ENCODE measurements around the gene ELOF1.

Gene ELOF1

DNA sequence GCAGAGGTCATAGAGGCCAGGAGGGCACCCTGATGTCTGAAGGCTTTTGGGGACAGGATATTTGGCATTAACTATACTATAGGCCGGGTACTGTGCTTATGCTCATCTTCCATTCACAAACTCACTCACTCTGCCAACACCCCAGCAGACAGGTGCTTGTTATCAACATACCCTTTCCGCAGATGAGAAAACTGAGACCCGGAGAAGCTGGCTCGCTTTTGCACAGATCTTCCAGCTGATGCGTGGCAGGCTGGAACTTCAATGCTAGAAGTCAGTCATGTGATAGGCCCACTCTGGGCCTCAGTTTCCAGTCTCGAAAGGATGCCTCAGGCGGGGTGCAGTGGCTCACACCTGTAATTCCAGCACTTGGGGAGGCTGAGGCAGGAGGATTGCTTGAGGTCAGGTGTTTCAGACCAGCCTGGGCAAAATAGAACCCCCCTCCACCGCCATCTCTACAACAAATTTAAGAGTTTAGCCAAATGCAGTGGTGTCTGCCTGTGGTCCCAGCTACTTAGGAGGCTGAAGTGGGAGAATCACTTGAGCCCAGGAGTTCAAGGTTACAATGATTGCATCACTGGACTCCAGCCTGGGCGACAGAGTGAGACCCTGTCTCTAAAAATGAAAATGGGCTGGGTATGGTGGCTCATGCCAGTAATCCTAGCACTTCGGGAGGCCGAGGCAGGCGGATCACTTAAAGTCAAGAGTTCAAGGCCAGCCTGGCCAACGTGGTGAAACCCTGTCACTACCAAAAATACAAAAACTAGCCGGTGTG, 10.9 kb downstream of the ELOF1 start (continued):
- TF ChIP-seq ZNF610 (tag by site-specific recombination; IDR thresholded peaks at IDR 0.05; ENCODE audit: borderline replicate concordance) (no peak), ZNF843 (tag by site-specific recombination; IDR thresholded peaks at IDR 0.05) (no peak), ZNF138 (tag by site-specific recombination; IDR thresholded peaks at IDR 0.05; ENCODE audit: borderline replicate concordance) (no peak), ZNF660 (tag by site-specific recombination; IDR thresholded peaks at IDR 0.05) (no peak)
- TF ChIP-seq, protein P1, sequence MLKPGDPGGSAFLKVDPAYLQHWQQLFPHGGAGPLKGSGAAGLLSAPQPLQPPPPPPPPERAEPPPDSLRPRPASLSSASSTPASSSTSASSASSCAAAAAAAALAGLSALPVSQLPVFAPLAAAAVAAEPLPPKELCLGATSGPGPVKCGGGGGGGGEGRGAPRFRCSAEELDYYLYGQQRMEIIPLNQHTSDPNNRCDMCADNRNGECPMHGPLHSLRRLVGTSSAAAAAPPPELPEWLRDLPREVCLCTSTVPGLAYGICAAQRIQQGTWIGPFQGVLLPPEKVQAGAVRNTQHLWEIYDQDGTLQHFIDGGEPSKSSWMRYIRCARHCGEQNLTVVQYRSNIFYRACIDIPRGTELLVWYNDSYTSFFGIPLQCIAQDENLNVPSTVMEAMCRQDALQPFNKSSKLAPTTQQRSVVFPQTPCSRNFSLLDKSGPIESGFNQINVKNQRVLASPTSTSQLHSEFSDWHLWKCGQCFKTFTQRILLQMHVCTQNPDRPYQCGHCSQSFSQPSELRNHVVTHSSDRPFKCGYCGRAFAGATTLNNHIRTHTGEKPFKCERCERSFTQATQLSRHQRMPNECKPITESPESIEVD (tag by site-specific recombination; IDR thresholded peaks at IDR 0.05) = no peak

DNA sequence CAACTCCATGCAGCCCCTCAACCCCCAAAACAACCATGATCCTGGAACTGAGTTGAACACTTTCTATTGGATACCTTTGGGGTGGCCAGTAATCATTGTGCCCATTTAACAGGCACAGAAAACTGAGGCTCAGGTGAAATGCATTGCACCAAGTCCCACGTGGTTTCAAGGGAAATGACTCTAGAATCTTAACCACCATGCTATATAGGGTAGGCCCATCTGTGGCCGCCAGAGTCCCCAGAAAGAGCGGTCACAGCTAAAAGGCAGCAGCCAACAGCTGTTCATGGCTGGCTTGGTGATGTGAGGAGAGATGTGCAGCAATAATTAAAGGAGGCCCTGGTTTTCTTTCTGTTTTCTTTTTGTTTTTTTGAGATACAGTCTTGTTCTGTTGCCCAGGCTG, 17.8 kb downstream of the ELOF1 start:
- ChIA-PET POLR2A (no interaction called here), CTCF (interaction anchor here (0.6 kb wide), 1 partner anchor 93 kb away, joined by 3 read pairs; no protein-coding TSS in a partner anchor)
- Histone ChIP-seq H3K4me3 (ENCODE audit: low read depth, low read length) (no peak overlapping the region), H3K27ac (ENCODE audit: extremely low read depth, low read depth, low read length) (no peak overlapping the region), H3K36me3 (ENCODE audit: control insufficient read depth in 2 of 2, insufficient read depth in 1 of 2, low read length in 2 of 2) (no peaks in the 10 kb centered on the region), H3K9me3 (ENCODE audit: control insufficient read depth, insufficient read depth, low read depth, low read length) (no peaks in the 10 kb centered on the region), H3K4me1 (ENCODE audit: control insufficient read depth, insufficient read depth, low read length) (no peaks in the 10 kb centered on the region)
- TF ChIP-seq ZNF701 (tag by site-specific recombination; IDR thresholded peaks at IDR 0.05) = no peak
- no peak for TF ChIP-seq ZNF292 (tag by site-specific recombination; IDR thresholded peaks at IDR 0.05; ENCODE audit: borderline replicate concordance, low read depth)
- TF ChIP-seq ZNF132 (tag by site-specific recombination; IDR thresholded peaks at IDR 0.05; ENCODE audit: borderline replicate concordance) = no peak
- no peak for TF ChIP-seq SP7 (tag by site-specific recombination; IDR thresholded peaks at IDR 0.05)
- TF ChIP-seq ZNF324 (tag by site-specific recombination; IDR thresholded peaks at IDR 0.05) = no peak
- no peak for TF ChIP-seq BCL11B (tag by site-specific recombination; IDR thresholded peaks at IDR 0.05; ENCODE audit: low read depth)
- TF ChIP-seq, protein P2, sequence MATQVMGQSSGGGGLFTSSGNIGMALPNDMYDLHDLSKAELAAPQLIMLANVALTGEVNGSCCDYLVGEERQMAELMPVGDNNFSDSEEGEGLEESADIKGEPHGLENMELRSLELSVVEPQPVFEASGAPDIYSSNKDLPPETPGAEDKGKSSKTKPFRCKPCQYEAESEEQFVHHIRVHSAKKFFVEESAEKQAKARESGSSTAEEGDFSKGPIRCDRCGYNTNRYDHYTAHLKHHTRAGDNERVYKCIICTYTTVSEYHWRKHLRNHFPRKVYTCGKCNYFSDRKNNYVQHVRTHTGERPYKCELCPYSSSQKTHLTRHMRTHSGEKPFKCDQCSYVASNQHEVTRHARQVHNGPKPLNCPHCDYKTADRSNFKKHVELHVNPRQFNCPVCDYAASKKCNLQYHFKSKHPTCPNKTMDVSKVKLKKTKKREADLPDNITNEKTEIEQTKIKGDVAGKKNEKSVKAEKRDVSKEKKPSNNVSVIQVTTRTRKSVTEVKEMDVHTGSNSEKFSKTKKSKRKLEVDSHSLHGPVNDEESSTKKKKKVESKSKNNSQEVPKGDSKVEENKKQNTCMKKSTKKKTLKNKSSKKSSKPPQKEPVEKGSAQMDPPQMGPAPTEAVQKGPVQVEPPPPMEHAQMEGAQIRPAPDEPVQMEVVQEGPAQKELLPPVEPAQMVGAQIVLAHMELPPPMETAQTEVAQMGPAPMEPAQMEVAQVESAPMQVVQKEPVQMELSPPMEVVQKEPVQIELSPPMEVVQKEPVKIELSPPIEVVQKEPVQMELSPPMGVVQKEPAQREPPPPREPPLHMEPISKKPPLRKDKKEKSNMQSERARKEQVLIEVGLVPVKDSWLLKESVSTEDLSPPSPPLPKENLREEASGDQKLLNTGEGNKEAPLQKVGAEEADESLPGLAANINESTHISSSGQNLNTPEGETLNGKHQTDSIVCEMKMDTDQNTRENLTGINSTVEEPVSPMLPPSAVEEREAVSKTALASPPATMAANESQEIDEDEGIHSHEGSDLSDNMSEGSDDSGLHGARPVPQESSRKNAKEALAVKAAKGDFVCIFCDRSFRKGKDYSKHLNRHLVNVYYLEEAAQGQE (tag by site-specific recombination; IDR thresholded peaks at IDR 0.05) = no peak
- TF ChIP-seq, protein P3, sequence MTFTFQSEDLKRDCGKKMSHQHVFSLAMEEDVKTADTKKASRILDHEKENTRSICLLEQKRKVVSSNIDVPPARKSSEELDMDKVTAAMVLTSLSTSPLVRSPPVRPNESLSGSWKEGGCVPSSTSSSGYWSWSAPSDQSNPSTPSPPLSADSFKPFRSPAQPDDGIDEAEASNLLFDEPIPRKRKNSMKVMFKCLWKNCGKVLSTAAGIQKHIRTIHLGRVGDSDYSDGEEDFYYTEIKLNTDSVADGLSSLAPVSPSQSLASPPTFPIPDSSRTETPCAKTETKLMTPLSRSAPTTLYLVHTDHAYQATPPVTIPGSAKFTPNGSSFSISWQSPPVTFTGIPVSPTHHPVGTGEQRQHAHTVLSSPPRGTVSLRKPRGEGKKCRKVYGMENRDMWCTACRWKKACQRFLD (tag by site-specific recombination; IDR thresholded peaks at IDR 0.05) = no peak
- TF ChIP-seq ZBTB8A (tag by site-specific recombination; IDR thresholded peaks at IDR 0.05) = no peak
- TF ChIP-seq OVOL3 (tag by site-specific recombination; IDR thresholded peaks at IDR 0.05) = no peak
- no peak for TF ChIP-seq ZXDB (tag by site-specific recombination; IDR thresholded peaks at IDR 0.05)
- no peak for TF ChIP-seq ZNF202 (tag by site-specific recombination; IDR thresholded peaks at IDR 0.05; ENCODE audit: borderline replicate concordance)
- TF ChIP-seq, protein P4, sequence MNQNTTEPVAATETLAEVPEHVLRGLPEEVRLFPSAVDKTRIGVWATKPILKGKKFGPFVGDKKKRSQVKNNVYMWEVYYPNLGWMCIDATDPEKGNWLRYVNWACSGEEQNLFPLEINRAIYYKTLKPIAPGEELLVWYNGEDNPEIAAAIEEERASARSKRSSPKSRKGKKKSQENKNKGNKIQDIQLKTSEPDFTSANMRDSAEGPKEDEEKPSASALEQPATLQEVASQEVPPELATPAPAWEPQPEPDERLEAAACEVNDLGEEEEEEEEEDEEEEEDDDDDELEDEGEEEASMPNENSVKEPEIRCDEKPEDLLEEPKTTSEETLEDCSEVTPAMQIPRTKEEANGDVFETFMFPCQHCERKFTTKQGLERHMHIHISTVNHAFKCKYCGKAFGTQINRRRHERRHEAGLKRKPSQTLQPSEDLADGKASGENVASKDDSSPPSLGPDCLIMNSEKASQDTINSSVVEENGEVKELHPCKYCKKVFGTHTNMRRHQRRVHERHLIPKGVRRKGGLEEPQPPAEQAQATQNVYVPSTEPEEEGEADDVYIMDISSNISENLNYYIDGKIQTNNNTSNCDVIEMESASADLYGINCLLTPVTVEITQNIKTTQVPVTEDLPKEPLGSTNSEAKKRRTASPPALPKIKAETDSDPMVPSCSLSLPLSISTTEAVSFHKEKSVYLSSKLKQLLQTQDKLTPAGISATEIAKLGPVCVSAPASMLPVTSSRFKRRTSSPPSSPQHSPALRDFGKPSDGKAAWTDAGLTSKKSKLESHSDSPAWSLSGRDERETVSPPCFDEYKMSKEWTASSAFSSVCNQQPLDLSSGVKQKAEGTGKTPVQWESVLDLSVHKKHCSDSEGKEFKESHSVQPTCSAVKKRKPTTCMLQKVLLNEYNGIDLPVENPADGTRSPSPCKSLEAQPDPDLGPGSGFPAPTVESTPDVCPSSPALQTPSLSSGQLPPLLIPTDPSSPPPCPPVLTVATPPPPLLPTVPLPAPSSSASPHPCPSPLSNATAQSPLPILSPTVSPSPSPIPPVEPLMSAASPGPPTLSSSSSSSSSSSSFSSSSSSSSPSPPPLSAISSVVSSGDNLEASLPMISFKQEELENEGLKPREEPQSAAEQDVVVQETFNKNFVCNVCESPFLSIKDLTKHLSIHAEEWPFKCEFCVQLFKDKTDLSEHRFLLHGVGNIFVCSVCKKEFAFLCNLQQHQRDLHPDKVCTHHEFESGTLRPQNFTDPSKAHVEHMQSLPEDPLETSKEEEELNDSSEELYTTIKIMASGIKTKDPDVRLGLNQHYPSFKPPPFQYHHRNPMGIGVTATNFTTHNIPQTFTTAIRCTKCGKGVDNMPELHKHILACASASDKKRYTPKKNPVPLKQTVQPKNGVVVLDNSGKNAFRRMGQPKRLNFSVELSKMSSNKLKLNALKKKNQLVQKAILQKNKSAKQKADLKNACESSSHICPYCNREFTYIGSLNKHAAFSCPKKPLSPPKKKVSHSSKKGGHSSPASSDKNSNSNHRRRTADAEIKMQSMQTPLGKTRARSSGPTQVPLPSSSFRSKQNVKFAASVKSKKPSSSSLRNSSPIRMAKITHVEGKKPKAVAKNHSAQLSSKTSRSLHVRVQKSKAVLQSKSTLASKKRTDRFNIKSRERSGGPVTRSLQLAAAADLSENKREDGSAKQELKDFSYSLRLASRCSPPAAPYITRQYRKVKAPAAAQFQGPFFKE (tag by site-specific recombination; IDR thresholded peaks at IDR 0.05; ENCODE audit: borderline replicate concordance) = no peak
- no peak for TF ChIP-seq ZFP3 (tag by site-specific recombination; IDR thresholded peaks at IDR 0.05; ENCODE audit: low read depth)
- no peak for TF ChIP-seq ZNF423 (tag by site-specific recombination; IDR thresholded peaks at IDR 0.05)
- TF ChIP-seq, protein P5, sequence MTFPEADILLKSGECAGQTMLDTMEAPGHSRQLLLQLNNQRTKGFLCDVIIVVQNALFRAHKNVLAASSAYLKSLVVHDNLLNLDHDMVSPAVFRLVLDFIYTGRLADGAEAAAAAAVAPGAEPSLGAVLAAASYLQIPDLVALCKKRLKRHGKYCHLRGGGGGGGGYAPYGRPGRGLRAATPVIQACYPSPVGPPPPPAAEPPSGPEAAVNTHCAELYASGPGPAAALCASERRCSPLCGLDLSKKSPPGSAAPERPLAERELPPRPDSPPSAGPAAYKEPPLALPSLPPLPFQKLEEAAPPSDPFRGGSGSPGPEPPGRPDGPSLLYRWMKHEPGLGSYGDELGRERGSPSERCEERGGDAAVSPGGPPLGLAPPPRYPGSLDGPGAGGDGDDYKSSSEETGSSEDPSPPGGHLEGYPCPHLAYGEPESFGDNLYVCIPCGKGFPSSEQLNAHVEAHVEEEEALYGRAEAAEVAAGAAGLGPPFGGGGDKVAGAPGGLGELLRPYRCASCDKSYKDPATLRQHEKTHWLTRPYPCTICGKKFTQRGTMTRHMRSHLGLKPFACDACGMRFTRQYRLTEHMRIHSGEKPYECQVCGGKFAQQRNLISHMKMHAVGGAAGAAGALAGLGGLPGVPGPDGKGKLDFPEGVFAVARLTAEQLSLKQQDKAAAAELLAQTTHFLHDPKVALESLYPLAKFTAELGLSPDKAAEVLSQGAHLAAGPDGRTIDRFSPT (tag by site-specific recombination; IDR thresholded peaks at IDR 0.05) = no peak
- no peak for TF ChIP-seq ZNF660 (tag by site-specific recombination; IDR thresholded peaks at IDR 0.05)
